Measurements from ENCODE around the gene PLEKHA6.

- TF ChIP-seq JUN (IDR thresholded peaks at IDR 0.05; ENCODE audit: low read depth, low read length) (no peak), CTCF (IDR thresholded peaks at IDR 0.05; ENCODE audit: control extremely low read depth in 1 of 3, insufficient read depth in 1 of 3, low read depth in 1 of 3, low read length in 3 of 3) (no peak), YY1 (IDR thresholded peaks at IDR 0.05; ENCODE audit: low read depth, low read length) (no peak), EZH2 (IDR thresholded peaks at IDR 0.05; ENCODE audit: low read depth, low read length, severe bottlenecking) (no peak), EP300 (IDR thresholded peaks at IDR 0.05; ENCODE audit: borderline replicate concordance in 1 of 2, low read depth in 2 of 2, low read length in 2 of 2) (no peak), TAF1 (IDR thresholded peaks at IDR 0.05; ENCODE audit: low read depth, low read length) (no peak), ATF2 (IDR thresholded peaks at IDR 0.05; ENCODE audit: low read length) (no peak), E2F6 (IDR thresholded peaks at IDR 0.05) (no peak), POLR2A (IDR thresholded peaks at IDR 0.05; ENCODE audit: control extremely low read depth in 1 of 2, low read depth in 2 of 2, low read length in 2 of 2) (no peak), GABPA (IDR thresholded peaks at IDR 0.05; ENCODE audit: borderline replicate concordance, insufficient read depth, low read length) (no peak), POLR2AphosphoS5 (IDR thresholded peaks at IDR 0.05; ENCODE audit: low read depth, low read length) (no peak), KDM1A (IDR thresholded peaks at IDR 0.05; ENCODE audit: borderline replicate concordance, low read length) (no peak)
Measured at GRCh38 chr1:204225841-204226735, 133.6 kb downstream of the PLEKHA6 start.
